Measurements from ENCODE around the gene C12orf57.

C12orf57 gene

DNA sequence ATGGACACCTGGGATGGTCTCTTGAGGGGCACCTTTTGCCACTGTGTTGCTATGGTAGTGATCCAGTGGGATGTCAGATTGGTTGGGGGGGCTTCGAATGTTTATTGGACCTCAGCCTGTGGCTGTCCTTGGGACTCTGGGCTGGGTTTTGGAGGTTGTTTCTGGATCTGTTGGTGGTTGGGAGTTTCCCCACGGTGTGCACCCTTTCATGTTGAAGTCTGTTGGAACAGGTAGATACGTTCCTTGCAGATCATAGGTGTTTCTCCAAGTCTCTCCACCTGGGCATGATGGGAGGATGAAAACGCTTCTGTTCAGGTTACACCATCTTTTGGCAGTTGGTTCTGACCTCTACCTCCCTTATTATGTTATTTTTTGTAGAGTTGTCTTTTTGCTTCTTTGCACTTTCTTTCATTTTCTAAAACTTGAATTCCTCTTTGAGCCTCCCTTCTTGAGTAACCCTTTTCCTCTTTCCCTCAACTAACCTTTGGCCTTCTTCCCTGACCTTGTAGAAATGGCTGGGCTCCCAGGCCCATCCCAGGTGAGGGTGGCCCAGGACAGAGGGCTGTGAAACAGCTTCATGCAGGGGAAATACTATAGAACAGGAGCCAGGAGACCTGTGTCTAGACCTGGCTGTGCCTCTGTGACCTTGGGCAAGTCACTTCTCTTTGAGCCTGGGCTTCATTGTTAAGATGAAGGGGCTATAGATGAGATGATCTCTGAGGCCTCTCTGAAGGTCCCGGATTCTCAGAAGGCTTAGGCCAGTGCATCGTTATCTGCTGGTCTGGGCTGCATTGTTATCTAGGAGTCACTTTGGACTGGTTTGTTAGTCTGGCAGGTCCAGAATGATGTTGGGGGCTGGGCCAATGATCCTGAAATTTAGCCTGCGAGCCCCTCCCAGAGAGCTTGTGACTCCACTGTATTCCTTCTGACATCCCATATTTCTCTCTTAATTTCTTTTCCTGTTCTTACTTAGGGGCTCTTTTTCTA is 14.1 kb upstream of the C12orf57 start:
- no peak for DNase-seq (ENCODE audit: low read depth, low spot score)
- WGBS (ENCODE audit: insufficient coverage, insufficient read length): no CpG with 5 or more reads among the region's 7 CpGs
- Histone ChIP-seq H3K27ac (ENCODE audit: low read length) (no peak overlapping the region), H3K4me1 (ENCODE audit: control insufficient read depth, insufficient read depth, low read length) (peaks cover 3% of the 10 kb centered on the region; the same call in 1 of the 2 replicates), H3K9me3 (ENCODE audit: control insufficient read depth, insufficient read depth, low read length) (no peaks in the 10 kb centered on the region), H3K36me3 (ENCODE audit: control insufficient read depth, insufficient read depth, low read length) (peaks cover 5% of the 10 kb centered on the region), H3K27me3 (ENCODE audit: control insufficient read depth, insufficient read depth, low read length) (no peaks in the 10 kb centered on the region), H3K4me3 (ENCODE audit: low read length) (peak overlapping the region; percentile 77; the same call in 1 of the 2 replicates)

DNA sequence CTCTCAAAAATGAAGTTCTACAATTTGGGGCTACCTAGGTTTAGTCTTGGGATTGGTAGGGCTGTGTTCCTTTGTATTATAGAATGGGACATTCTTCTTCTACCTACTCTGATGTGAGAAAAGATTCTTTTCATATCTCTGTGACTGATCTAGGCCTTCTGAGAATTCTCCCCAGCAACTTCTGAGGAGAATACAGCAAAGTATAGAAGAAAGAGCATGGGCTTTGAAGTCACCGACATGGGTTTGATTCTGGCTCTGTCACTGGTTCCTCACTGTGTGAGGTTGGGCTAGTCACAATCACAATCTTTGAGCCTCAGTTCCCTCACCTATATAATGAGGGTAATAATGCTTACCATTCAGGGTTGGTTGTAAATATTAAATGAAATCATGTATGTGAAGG is 11.1 kb upstream of the C12orf57 start:
- no CpG with 5 or more reads among the region's 1 CpG for WGBS (ENCODE audit: insufficient coverage, insufficient read length)
- Histone ChIP-seq H3K27me3 (ENCODE audit: control insufficient read depth, insufficient read depth, low read length) (no peaks in the 10 kb centered on the region), H3K36me3 (ENCODE audit: control insufficient read depth, insufficient read depth, low read length) (peaks cover 14% of the 10 kb centered on the region), H3K4me3 (ENCODE audit: low read length) (no peak overlapping the region), H3K27ac (ENCODE audit: low read length) (no peak overlapping the region), H3K4me1 (ENCODE audit: control insufficient read depth, insufficient read depth, low read length) (peaks cover 6% of the 10 kb centered on the region), H3K9me3 (ENCODE audit: control insufficient read depth, insufficient read depth, low read length) (no peaks in the 10 kb centered on the region)
- DNase-seq (ENCODE audit: low read depth, low spot score): no peak

DNA sequence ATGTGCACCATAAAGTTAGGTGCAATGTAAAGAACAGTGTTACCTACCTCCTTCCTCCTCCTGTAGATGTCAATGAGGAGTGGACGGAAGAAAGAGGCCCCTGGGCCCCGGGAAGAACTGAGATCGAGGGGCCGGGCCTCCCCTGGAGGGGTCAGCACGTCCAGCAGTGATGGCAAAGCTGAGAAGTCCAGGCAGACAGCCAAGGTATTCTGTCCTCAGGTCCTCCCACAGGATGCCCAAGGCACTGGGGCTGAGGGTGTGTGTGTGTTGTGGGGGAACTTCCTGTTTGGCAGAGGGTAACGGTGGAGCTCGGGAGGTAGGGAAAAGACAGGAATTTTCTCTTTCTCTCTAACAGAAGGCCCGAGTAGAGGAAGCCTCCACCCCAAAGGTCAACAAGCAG is 9.7 kb upstream of the C12orf57 start:
- DNase-seq (ENCODE audit: low read depth, low spot score): no peak
- Histone ChIP-seq H3K36me3 (ENCODE audit: control insufficient read depth, insufficient read depth, low read length) (peaks cover 17% of the 10 kb centered on the region), H3K4me1 (ENCODE audit: control insufficient read depth, insufficient read depth, low read length) (peaks cover 6% of the 10 kb centered on the region), H3K27me3 (ENCODE audit: control insufficient read depth, insufficient read depth, low read length) (no peaks in the 10 kb centered on the region), H3K4me3 (ENCODE audit: low read length) (no peak overlapping the region), H3K9me3 (ENCODE audit: control insufficient read depth, insufficient read depth, low read length) (no peaks in the 10 kb centered on the region), H3K27ac (ENCODE audit: low read length) (no peak overlapping the region)
- no CpG with 5 or more reads among the region's 8 CpGs for WGBS (ENCODE audit: insufficient coverage, insufficient read length)

DNA sequence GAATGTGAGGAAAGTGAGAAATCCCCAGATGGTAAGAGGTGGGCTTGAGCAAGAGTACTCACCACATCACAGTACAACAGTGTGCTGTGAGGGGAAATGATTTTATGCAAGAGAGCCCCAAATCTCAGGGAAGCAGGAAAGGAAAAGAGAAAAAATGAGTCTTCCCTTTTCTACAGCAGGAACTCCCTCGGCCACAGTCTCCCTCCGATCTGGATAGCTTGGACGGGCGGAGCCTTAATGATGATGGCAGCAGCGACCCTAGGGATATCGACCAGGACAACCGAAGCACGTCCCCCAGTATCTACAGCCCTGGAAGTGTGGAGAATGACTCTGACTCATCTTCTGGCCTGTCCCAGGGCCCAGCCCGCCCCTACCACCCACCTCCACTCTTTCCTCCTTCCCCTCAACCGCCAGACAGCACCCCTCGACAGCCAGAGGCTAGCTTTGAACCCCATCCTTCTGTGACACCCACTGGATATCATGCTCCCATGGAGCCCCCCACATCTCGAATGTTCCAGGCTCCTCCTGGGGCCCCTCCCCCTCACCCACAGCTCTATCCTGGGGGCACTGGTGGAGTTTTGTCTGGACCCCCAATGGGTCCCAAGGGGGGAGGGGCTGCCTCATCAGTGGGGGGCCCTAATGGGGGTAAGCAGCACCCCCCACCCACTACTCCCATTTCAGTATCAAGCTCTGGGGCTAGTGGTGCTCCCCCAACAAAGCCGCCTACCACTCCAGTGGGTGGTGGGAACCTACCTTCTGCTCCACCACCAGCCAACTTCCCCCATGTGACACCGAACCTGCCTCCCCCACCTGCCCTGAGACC is 8.2 kb upstream of the C12orf57 start:
- Histone ChIP-seq H3K4me3 (ENCODE audit: low read length) (no peak overlapping the region), H3K27ac (ENCODE audit: low read length) (no peak overlapping the region), H3K27me3 (ENCODE audit: control insufficient read depth, insufficient read depth, low read length) (no peaks in the 10 kb centered on the region), H3K36me3 (ENCODE audit: control insufficient read depth, insufficient read depth, low read length) (peaks cover 17% of the 10 kb centered on the region), H3K4me1 (ENCODE audit: control insufficient read depth, insufficient read depth, low read length) (peaks cover 3% of the 10 kb centered on the region), H3K9me3 (ENCODE audit: control insufficient read depth, insufficient read depth, low read length) (no peaks in the 10 kb centered on the region)
- WGBS (ENCODE audit: insufficient coverage, insufficient read length): no CpG with 5 or more reads among the region's 14 CpGs
- DNase-seq (ENCODE audit: low read depth, low spot score): no peak

DNA sequence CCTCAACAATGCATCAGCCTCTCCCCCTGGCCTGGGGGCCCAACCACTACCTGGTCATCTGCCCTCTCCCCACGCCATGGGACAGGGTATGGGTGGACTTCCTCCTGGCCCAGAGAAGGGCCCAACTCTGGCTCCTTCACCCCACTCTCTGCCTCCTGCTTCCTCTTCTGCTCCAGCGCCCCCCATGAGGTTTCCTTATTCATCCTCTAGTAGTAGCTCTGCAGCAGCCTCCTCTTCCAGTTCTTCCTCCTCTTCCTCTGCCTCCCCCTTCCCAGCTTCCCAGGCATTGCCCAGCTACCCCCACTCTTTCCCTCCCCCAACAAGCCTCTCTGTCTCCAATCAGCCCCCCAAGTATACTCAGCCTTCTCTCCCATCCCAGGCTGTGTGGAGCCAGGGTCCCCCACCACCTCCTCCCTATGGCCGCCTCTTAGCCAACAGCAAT is 7.6 kb upstream of the C12orf57 start:
- Histone ChIP-seq H3K9me3 (ENCODE audit: control insufficient read depth, insufficient read depth, low read length) (no peaks in the 10 kb centered on the region), H3K27ac (ENCODE audit: low read length) (no peak overlapping the region), H3K4me1 (ENCODE audit: control insufficient read depth, insufficient read depth, low read length) (peaks cover 3% of the 10 kb centered on the region), H3K36me3 (ENCODE audit: control insufficient read depth, insufficient read depth, low read length) (peaks cover 20% of the 10 kb centered on the region), H3K4me3 (ENCODE audit: low read length) (no peak overlapping the region), H3K27me3 (ENCODE audit: control insufficient read depth, insufficient read depth, low read length) (no peaks in the 10 kb centered on the region)
- no CpG with 5 or more reads among the region's 3 CpGs for WGBS (ENCODE audit: insufficient coverage, insufficient read length)
- no peak for DNase-seq (ENCODE audit: low read depth, low spot score)

DNA sequence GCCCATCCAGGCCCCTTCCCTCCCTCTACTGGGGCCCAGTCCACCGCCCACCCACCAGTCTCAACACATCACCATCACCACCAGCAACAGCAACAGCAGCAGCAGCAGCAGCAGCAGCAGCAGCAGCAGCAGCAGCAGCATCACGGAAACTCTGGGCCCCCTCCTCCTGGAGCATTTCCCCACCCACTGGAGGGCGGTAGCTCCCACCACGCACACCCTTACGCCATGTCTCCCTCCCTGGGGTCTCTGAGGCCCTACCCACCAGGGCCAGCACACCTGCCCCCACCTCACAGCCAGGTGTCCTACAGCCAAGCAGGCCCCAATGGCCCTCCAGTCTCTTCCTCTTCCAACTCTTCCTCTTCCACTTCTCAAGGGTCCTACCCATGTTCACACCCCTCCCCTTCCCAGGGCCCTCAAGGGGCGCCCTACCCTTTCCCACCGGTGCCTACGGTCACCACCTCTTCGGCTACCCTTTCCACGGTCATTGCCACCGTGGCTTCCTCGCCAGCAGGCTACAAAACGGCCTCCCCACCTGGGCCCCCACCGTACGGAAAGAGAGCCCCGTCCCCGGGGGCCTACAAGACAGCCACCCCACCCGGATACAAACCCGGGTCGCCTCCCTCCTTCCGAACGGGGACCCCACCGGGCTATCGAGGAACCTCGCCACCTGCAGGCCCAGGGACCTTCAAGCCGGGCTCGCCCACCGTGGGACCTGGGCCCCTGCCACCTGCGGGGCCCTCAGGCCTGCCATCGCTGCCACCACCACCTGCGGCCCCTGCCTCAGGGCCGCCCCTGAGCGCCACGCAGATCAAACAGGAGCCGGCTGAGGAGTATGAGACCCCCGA is 7.0 kb upstream of the C12orf57 start:
- H3K27me3 ChIP-seq (ENCODE audit: control insufficient read depth, insufficient read depth, low read length): no peaks in the 10 kb centered on the region
- peak overlapping the region; percentile 38; the same call in 1 of the 2 replicates for H3K4me3 ChIP-seq (ENCODE audit: low read length)
- H3K36me3 ChIP-seq (ENCODE audit: control insufficient read depth, insufficient read depth, low read length): peaks cover 24% of the 10 kb centered on the region
- peaks cover 3% of the 10 kb centered on the region for H3K4me1 ChIP-seq (ENCODE audit: control insufficient read depth, insufficient read depth, low read length)
- no CpG with 5 or more reads among the region's 36 CpGs for WGBS (ENCODE audit: insufficient coverage, insufficient read length)
- H3K9me3 ChIP-seq (ENCODE audit: control insufficient read depth, insufficient read depth, low read length): no peaks in the 10 kb centered on the region
- no peak for DNase-seq (ENCODE audit: low read depth, low spot score)
- no peak overlapping the region for H3K27ac ChIP-seq (ENCODE audit: low read length)

DNA sequence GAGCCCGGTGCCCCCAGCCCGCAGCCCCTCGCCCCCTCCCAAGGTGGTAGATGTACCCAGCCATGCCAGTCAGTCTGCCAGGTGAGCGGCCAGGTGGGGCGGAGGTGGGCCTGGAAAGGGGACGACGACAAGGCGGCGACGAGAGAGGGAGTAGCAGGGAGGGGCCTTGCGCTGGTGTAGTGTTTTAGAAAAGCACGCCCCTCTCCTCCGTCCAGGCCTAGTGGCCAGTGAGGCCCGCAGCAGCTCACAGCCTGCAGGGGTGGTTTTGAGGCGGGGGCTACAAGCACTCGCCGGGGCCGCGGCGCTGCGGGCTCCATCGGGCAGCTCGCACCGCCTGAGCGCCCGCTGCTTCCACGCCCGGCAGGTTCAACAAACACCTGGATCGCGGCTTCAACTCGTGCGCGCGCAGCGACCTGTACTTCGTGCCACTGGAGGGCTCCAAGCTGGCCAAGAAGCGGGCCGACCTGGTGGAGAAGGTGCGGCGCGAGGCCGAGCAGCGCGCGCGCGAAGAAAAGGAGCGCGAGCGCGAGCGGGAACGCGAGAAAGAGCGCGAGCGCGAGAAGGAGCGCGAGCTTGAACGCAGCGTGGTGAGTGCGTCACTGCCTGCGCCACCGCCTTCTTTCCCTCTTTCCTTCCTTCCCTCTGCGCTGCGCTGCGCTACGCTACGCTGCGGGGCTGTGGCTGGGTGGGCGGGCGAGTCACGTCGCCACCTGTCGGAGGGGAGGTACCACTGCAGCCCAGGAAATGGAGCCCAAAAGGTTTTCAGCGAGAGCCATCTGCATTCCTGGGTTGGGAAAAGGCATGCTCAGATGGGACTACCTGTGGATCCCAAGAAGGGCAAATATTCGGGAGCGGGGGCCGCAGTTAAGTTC is 6.1 kb upstream of the C12orf57 start:
- H3K36me3 ChIP-seq (ENCODE audit: control insufficient read depth, insufficient read depth, low read length): peaks cover 24% of the 10 kb centered on the region
- no peaks in the 10 kb centered on the region for H3K27me3 ChIP-seq (ENCODE audit: control insufficient read depth, insufficient read depth, low read length)
- H3K4me3 ChIP-seq (ENCODE audit: low read length): peak overlapping the region; percentile 38; the same call in 1 of the 2 replicates
- peaks cover 3% of the 10 kb centered on the region for H3K4me1 ChIP-seq (ENCODE audit: control insufficient read depth, insufficient read depth, low read length)
- no CpG with 5 or more reads among the region's 80 CpGs for WGBS (ENCODE audit: insufficient coverage, insufficient read length)
- DNase-seq (ENCODE audit: low read depth, low spot score): peak; percentile 92
- H3K27ac ChIP-seq (ENCODE audit: low read length): no peak overlapping the region
- H3K9me3 ChIP-seq (ENCODE audit: control insufficient read depth, insufficient read depth, low read length): no peaks in the 10 kb centered on the region

DNA sequence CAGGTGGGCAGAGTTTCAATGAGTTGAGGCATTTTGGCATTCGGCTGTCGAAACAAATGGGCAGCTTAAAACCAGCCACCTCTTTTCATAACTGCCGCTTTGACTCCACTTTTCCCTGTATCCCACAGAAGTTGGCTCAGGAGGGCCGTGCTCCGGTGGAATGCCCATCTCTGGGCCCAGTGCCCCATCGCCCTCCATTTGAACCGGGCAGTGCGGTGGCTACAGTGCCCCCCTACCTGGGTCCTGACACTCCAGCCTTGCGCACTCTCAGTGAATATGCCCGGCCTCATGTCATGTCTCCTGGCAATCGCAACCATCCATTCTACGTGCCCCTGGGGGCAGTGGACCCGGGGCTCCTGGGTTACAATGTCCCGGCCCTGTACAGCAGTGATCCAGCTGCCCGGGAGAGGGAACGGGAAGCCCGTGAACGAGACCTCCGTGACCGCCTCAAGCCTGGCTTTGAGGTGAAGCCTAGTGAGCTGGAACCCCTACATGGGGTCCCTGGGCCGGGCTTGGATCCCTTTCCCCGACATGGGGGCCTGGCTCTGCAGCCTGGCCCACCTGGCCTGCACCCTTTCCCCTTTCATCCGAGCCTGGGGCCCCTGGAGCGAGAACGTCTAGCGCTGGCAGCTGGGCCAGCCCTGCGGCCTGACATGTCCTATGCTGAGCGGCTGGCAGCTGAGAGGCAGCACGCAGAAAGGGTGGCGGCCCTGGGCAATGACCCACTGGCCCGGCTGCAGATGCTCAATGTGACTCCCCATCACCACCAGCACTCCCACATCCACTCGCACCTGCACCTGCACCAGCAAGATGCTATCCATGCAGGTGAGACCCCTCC is 5.2 kb upstream of the C12orf57 start:
- Histone ChIP-seq H3K36me3 (ENCODE audit: control insufficient read depth, insufficient read depth, low read length) (peaks cover 24% of the 10 kb centered on the region), H3K9me3 (ENCODE audit: control insufficient read depth, insufficient read depth, low read length) (no peaks in the 10 kb centered on the region), H3K4me3 (ENCODE audit: low read length) (no peak overlapping the region; the same call in 1 of the 2 replicates), H3K27me3 (ENCODE audit: control insufficient read depth, insufficient read depth, low read length) (no peaks in the 10 kb centered on the region), H3K4me1 (ENCODE audit: control insufficient read depth, insufficient read depth, low read length) (peaks cover 3% of the 10 kb centered on the region), H3K27ac (ENCODE audit: low read length) (no peak overlapping the region)
- no peak for DNase-seq (ENCODE audit: low read depth, low spot score)
- WGBS (ENCODE audit: insufficient coverage, insufficient read length): no CpG with 5 or more reads among the region's 32 CpGs

DNA sequence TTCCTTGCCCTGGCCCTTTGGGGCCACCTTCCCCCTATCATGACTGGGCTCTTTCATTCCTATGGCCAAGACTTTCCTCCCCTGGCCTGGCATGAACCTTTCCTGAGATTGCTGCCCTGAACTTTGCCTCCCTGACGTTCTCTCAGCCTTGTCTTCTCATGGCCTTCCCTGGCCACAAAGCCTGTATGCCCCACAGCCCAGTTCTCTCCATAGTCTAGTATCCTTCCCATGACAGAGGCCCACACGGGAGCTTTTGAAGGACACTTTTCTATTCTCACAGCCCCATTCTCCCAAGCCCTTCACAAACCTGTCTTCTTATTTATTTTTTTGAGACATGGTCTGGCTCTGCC is 4.7 kb upstream of the C12orf57 start:
- no peaks in the 10 kb centered on the region for H3K27me3 ChIP-seq (ENCODE audit: control insufficient read depth, insufficient read depth, low read length)
- WGBS (ENCODE audit: insufficient coverage, insufficient read length): no CpG with 5 or more reads among the region's 2 CpGs
- DNase-seq (ENCODE audit: low read depth, low spot score): no peak
- H3K27ac ChIP-seq (ENCODE audit: low read length): no peak overlapping the region
- H3K36me3 ChIP-seq (ENCODE audit: control insufficient read depth, insufficient read depth, low read length): peaks cover 22% of the 10 kb centered on the region
- peaks cover 3% of the 10 kb centered on the region for H3K4me1 ChIP-seq (ENCODE audit: control insufficient read depth, insufficient read depth, low read length)
- H3K4me3 ChIP-seq (ENCODE audit: low read length): no peak overlapping the region
- no peaks in the 10 kb centered on the region for H3K9me3 ChIP-seq (ENCODE audit: control insufficient read depth, insufficient read depth, low read length)

Measured in iPS DF 6.9 (cell line).